Cerebellar cortex (tissue), 1 donor: ENCODE results near the gene HDAC2.
"Not testable (repeated sequence)": the region's sequence is repeated elsewhere in the genome, so short reads cannot be mapped to it uniquely, and the experiment has no call there.

ENCODE experiments used
- DNase-seq: peaks from one replicate; pipeline ENCODE4 v3.0.0-alpha.2; 2015; ENCODE audit warnings: low spot score

The HDAC2 gene

GRCh38 chr6:113970805-113971676, at the start of gene HDAC2:
HDAC2 (minus strand) TSS chr6:113971148; CDS start chr6:113970908, 240 bp downstream.
- peak; percentile 79 for DNase-seq

GRCh38 chr6:114020196-114020595, 49.2 kb upstream of the HDAC2 start:
- DNase-seq: no peak

GRCh38 chr6:114017146-114017545, 46.2 kb upstream of the HDAC2 start:
- not testable (repeated sequence) for DNase-seq

- DNase-seq: not testable (repeated sequence)
Measured at GRCh38 chr6:114014106-114014505, 43.2 kb upstream of the HDAC2 start.

GRCh38 chr6:114011486-114011885, 40.5 kb upstream of the HDAC2 start:
- DNase-seq: not testable (repeated sequence)

GRCh38 chr6:114010540-114010939, 39.6 kb upstream of the HDAC2 start:
- DNase-seq: no peak

- DNase-seq: no peak
Measured at GRCh38 chr6:114009192-114009591, 38.2 kb upstream of the HDAC2 start.

GRCh38 chr6:114008331-114008730, 37.4 kb upstream of the HDAC2 start:
- DNase-seq: no peak

- no peak for DNase-seq
Measured at GRCh38 chr6:114007516-114007915, 36.6 kb upstream of the HDAC2 start.

GRCh38 chr6:114001354-114001753, 30.4 kb upstream of the HDAC2 start:
- DNase-seq: no peak

- DNase-seq: no peak
Measured at GRCh38 chr6:114000069-114000468, 29.1 kb upstream of the HDAC2 start.

GRCh38 chr6:113999284-113999683, 28.3 kb upstream of the HDAC2 start:
- DNase-seq: no peak

GRCh38 chr6:113998811-113999210, 27.9 kb upstream of the HDAC2 start:
- DNase-seq: no peak

GRCh38 chr6:113997116-113997515, 26.2 kb upstream of the HDAC2 start:
- DNase-seq: no peak

GRCh38 chr6:113995634-113996033, 24.7 kb upstream of the HDAC2 start:
- no peak for DNase-seq

GRCh38 chr6:113994934-113995342, 24.0 kb upstream of the HDAC2 start:
- DNase-seq: peak; percentile 50

- no peak for DNase-seq
Measured at GRCh38 chr6:113989675-113990074, 18.7 kb upstream of the HDAC2 start.

- not testable (repeated sequence) for DNase-seq
Measured at GRCh38 chr6:113982675-113983074, 11.7 kb upstream of the HDAC2 start.

GRCh38 chr6:113982055-113982550, 11.2 kb upstream of the HDAC2 start:
- DNase-seq: no peak

- peak; percentile 49 for DNase-seq
Measured at GRCh38 chr6:113980937-113981554, 10.1 kb upstream of the HDAC2 start.

GRCh38 chr6:113979937-113980336, 9.0 kb upstream of the HDAC2 start:
- no peak for DNase-seq

- DNase-seq: no peak
Measured at GRCh38 chr6:113978084-113978675, 7.2 kb upstream of the HDAC2 start.

GRCh38 chr6:113976806-113977205, 5.9 kb upstream of the HDAC2 start:
- no peak for DNase-seq
